HG03060 (cell line): Measurements from ENCODE around the gene NPHP4.

ENCODE experiments used
- ATAC-seq: cut with Tn5 transposase; IDR thresholded peaks from one replicate; pipeline ENCODE4 v1.9.1; 2021; ENCODE audit warnings: low read depth, moderate number of reproducible peaks; ENCODE audit not compliant: unreplicated experiment

Gene NPHP4

GRCh38 chr1:5992814-5993555, 760 bp upstream of the NPHP4 start:
- ATAC-seq, result no peak

DNA sequence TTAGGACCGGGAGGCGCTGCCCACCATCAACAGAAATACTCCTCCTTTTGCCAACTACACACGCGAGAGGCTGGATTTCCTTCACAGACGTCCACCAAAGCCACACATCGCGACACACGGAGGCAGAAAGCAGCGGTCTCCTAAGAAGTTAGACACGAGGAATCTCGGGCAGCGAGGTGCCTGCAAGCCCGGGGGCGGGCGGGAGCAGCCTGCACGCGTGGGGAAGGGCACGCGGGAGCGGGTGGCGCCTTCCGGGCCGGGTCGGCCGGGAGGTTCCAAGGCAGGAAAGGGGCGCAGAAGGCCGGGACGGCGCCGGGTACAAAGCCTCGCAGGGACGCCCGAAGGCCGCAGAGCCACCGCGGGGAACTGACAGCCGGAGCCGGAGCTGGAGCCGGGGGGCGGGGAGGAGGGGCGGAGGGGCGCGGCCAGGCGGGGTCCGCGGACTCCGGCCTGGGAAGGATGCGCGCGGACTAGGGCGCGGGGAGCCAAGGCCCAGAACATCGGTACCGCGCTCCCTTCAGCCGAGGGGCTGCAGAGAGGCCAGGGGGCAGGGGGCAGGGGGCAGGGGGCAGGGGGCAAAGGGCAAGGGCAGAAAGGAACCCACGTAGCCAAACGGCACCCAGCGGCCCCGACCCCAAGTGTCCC, 722 bp downstream of the NPHP4 start:
- ATAC-seq, result no peak

- no peak for ATAC-seq
Measured at GRCh38 chr1:5990913-5991312, 1.3 kb downstream of the NPHP4 start.

- ATAC-seq, result no peak
Measured at GRCh38 chr1:5989731-5990271, 2.4 kb downstream of the NPHP4 start.

DNA sequence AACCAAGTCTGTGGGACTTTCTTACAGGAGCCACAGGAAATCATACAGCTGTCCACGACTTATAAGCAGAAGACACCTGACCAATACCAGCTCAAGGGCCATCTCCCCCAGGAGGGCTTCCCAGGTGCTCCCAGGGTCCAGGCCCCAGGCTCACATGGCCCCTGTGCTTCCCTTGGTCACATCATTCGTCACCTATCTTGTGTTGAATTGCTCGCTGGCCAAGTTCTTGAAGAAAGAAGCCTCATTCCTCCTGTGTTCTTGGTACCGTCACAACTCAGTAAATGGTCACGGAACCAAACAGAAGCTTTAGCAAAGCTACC, 3.0 kb downstream of the NPHP4 start:
- no peak for ATAC-seq

- no peak for ATAC-seq
Measured at GRCh38 chr1:5988596-5989285, 3.5 kb downstream of the NPHP4 start.

- ATAC-seq, result no peak
Measured at GRCh38 chr1:5986018-5986417, 6.2 kb downstream of the NPHP4 start.

DNA sequence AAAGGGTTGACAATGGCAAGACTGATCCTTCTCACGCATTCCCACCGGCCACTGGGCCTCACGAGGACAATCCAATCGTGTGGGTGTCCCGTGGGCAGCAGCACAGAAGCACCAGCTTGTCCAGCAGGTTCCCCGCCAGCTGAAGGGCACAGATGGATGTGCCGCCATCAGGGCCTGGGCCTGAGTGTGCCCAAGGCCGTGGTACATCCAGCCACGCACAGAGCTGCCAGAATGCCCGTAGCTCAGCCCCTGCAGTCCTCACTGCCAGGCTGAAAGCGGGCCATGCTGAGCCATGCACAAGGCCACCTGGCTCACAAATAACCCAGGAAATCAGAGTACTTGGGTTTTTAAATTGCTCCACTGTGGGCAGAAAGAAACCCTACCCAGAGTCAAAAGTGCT, 7.0 kb downstream of the NPHP4 start:
- ATAC-seq, result no peak

DNA sequence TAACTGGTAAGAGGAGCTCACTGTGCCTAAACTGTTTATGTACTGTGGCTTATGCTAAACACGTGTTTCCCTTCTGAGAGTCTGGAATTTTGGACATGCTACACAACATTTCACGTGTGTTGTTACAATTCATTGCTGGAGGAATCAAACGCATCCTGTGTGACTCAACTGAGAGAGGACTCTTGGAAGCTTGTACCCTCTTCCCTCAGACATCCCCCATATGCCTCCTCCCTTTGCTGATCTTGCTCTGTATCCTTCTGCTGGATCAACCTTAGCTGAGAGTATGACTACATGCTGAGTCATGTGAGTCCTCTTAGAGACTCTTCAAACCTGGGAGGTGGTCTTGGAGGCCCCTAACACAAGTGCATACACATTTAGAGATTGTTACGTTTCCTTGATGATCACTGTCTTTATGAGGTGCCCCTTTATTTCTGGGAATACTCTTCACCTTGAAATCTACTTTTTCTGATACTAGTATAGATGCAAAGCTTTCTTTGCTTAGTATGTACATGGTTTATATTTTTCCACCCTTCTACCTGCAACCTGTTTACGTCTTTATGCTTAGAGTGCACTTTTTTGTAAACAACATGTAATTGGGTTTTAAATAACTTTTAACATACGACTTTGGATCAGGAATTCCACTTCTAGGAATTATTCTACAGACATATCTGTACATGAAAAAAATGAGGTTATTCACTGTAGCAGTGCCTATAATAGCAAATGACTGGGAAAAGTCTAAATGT, 8.7 kb downstream of the NPHP4 start:
- no peak for ATAC-seq

DNA sequence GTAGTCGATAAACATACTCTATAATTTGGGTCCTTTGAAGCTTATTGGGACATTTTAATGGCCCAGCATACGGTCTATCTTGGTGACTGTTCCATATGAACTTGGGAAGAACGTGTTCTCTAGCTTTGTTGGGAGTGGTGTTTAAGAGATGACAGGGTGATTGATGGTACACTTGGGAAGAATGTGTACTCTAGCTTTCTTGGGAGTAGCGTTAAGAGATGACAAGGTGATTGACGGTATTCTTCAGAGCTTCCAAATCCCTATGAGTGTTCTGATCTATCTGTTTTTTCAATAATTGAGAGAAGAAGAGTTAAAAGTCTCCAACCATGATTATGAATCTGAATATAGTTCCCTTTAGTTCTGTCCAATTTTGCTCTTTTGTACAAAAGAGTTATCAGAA, 9.4 kb downstream of the NPHP4 start:
- ATAC-seq, result no peak

- no peak for ATAC-seq
Measured at GRCh38 chr1:5982276-5982675, 9.9 kb downstream of the NPHP4 start.

- no peak for ATAC-seq
Measured at GRCh38 chr1:5981009-5981380, 11.2 kb downstream of the NPHP4 start.

DNA sequence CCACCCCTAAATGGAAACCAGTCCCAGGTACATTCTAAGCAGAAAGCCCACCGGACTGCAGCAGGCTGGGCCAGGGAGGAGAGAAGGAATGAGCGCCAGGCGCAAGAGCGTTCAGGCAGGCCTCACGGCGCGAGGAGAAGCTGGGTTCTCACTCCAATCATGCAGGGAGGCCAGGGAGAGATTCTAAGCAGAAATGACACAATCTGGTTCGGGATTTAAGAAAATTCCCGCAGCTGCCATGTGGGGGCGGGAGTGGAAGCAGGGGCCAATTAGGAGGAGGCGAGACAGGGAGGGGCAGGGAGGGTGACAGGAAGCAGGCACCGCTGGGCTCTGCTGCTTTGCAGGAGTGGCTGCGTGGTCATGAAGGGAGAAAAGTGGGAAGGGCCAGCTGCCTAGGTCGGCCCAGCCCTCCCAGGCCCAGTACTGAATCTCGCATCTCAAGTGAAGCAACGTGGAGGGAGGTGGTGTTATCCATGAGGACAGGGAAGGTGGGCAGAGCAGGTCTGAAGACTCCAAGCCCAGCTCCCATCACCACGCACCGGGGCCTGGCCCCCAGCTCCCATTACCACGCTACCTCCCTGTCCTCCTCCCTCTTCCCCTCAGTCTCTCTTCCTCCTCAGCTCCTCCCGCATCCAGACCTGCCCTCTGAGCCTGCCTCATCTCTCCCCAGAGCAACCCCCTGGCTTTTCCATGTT, 11.8 kb downstream of the NPHP4 start:
- ATAC-seq, result no peak

- no peak for ATAC-seq
Measured at GRCh38 chr1:5979536-5980313, 12.5 kb downstream of the NPHP4 start.

DNA sequence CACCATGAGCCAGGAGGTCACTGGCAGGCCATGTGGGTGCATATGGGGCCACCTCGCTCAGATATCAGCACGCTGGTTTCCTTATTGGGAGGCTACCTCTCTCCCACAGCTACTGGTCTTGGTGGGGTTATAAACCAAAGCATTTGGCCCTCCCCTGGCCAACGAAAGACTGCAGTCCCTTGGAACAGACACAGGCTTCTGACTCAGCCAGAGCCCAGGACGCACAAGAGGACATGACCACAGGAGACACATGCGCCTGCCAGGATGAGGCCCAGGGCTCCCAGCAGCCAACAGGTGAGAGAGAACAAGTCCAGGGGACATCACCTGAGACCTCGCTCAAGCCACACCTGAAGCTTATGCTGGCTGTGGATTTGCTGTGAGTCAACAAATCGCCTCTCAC, 13.8 kb downstream of the NPHP4 start:
- ATAC-seq, result no peak

- no peak for ATAC-seq
Measured at GRCh38 chr1:5977494-5978444, 14.5 kb downstream of the NPHP4 start.

- ATAC-seq, result no peak
Measured at GRCh38 chr1:5976726-5977493, 15.3 kb downstream of the NPHP4 start.

- ATAC-seq, result no peak
Measured at GRCh38 chr1:5976231-5976630, 16.0 kb downstream of the NPHP4 start.
